Hematopoietic multipotent progenitor cell treated with erythropoietin and hydrocortisone succinate and interleukin-3 and kit ligand, for 6 days (in vitro differentiated cells): ENCODE data around the gene FSD1L.
A peak's percentile ranks its signal among the peaks of the same experiment; 100 is the strongest.

ENCODE experiments used
- DNase-seq: peaks from one replicate; pipeline ENCODE4 v3.0.0-alpha.2; 2015

Gene FSD1L

GRCh38 chr9:105436783-105437182, 11.1 kb upstream of the FSD1L start:
- DNase-seq, result no peak

GRCh38 chr9:105437704-105438103, 10.1 kb upstream of the FSD1L start:
- DNase-seq, result no peak

GRCh38 chr9:105438141-105438806, 9.6 kb upstream of the FSD1L start:
- DNase-seq, result no peak

GRCh38 chr9:105439428-105439827, 8.4 kb upstream of the FSD1L start:
- no peak for DNase-seq

GRCh38 chr9:105441616-105442160, 6.1 kb upstream of the FSD1L start:
- DNase-seq, result no peak

GRCh38 chr9:105443121-105443520, 4.7 kb upstream of the FSD1L start:
- no peak for DNase-seq

- DNase-seq, result no peak
These were observed 3.7 kb upstream of the FSD1L start for GRCh38 chr9:105444130-105444529.

GRCh38 chr9:105445203-105445881, 2.5 kb upstream of the FSD1L start:
- no peak for DNase-seq

GRCh38 chr9:105447386-105447813, 434 bp upstream of the FSD1L start:
- peak; percentile 7 for DNase-seq

- no peak for DNase-seq
These were observed 1.2 kb downstream of the FSD1L start for GRCh38 chr9:105449081-105449480.

- no peak for DNase-seq
These were observed 4.4 kb downstream of the FSD1L start for GRCh38 chr9:105452185-105452584.

GRCh38 chr9:105455836-105456475, 8.1 kb downstream of the FSD1L start:
- DNase-seq, result no peak

- DNase-seq, result no peak
These were observed 9.9 kb downstream of the FSD1L start for GRCh38 chr9:105457560-105458294.

- DNase-seq, result peak; percentile 12
These were observed 10.6 kb downstream of the FSD1L start for GRCh38 chr9:105458404-105458803.

GRCh38 chr9:105459336-105459735, 11.5 kb downstream of the FSD1L start:
- DNase-seq, result peak; percentile 16

- DNase-seq, result no peak
These were observed 19.1 kb downstream of the FSD1L start for GRCh38 chr9:105466898-105467455.

- no peak for DNase-seq
These were observed 21.0 kb downstream of the FSD1L start for GRCh38 chr9:105468875-105469274.

- no peak for DNase-seq
These were observed 25.4 kb downstream of the FSD1L start for GRCh38 chr9:105473221-105473620.

GRCh38 chr9:105475302-105475701, 27.5 kb downstream of the FSD1L start:
- peak; percentile 51 for DNase-seq

GRCh38 chr9:105479846-105480245, 32.0 kb downstream of the FSD1L start:
- DNase-seq, result no peak

- peak; percentile 19 for DNase-seq
These were observed 35.8 kb downstream of the FSD1L start for GRCh38 chr9:105483618-105484017.

- no peak for DNase-seq
These were observed 36.4 kb downstream of the FSD1L start for GRCh38 chr9:105484226-105484625.

- DNase-seq, result no peak
These were observed 37.3 kb downstream of the FSD1L start for GRCh38 chr9:105485131-105485530.
